Mucosa of rectum (tissue), 2 donors: Measurements from ENCODE around the gene TRIM41.
"Not testable (repeated sequence)": the region's sequence is repeated elsewhere in the genome, so short reads cannot be mapped to it uniquely, and the experiment has no call there.

Experiments
- H3K27ac ChIP-seq, 2 donors: one replicate each; pipeline ENCODE4 v1.7.0; 2013; ENCODE audit warnings: inconsistent platforms in 2 of 2, low read depth in 2 of 2, low read length in 2 of 2
- H3K27me3 ChIP-seq, 2 donors: one replicate each; pipeline ENCODE4 v1.7.0; 2013; ENCODE audit warnings: low read length in 2 of 2; ENCODE audit not compliant: control insufficient read depth in 2 of 2, insufficient read depth in 2 of 2
- H3K36me3 ChIP-seq, 2 donors: one replicate each; pipeline ENCODE4 v1.7.0; 2013; ENCODE audit warnings: low read length in 2 of 2; ENCODE audit not compliant: control insufficient read depth in 2 of 2, insufficient read depth in 2 of 2
- H3K4me1 ChIP-seq, 2 donors: one replicate each; pipeline ENCODE4 v1.7.0; 2013; ENCODE audit warnings: low read length in 2 of 2, mild to moderate bottlenecking in 1 of 2; ENCODE audit not compliant: control insufficient read depth in 2 of 2, insufficient read depth in 2 of 2
- H3K4me3 ChIP-seq, 2 donors: one replicate each; pipeline ENCODE4 v1.7.0; 2013; ENCODE audit warnings: low read length in 2 of 2
- H3K9ac ChIP-seq, 2 donors: one replicate each; pipeline ENCODE4 v1.7.0; 2013; ENCODE audit warnings: low read length in 2 of 2, low read depth in 1 of 2, mild to moderate bottlenecking in 1 of 2
- H3K9me3 ChIP-seq, 2 donors: one replicate each; pipeline ENCODE4 v1.7.0; 2013; ENCODE audit warnings: low read length in 2 of 2; ENCODE audit not compliant: control insufficient read depth in 2 of 2
- donor health status: healthy.
- donor health status: Normal muscosa, but diverticular disease.

TRIM41 gene

GRCh38 chr5:181267907-181268306 lies 44.8 kb downstream of the TRIM41 start:
- not testable (repeated sequence) for H3K27me3 ChIP-seq, H3K36me3 ChIP-seq, H3K9me3 ChIP-seq

GRCh38 chr5:181271081-181271480 lies 48.0 kb downstream of the TRIM41 start:
- Histone ChIP-seq H3K27me3 (no peaks in the 10 kb centered on the region), H3K4me1 (no peaks in the 10 kb centered on the region), H3K9ac (no peak overlapping the region), H3K27ac (no peak overlapping the region), H3K9me3 (no peaks in the 10 kb centered on the region), H3K36me3 (no peaks in the 10 kb centered on the region), H3K4me3 (no peak overlapping the region)

More at GRCh38 chr5:181267907-181268306, 44.8 kb downstream of the TRIM41 start:
- H3K27ac ChIP-seq, H3K4me3 ChIP-seq, H3K4me1 ChIP-seq, H3K9ac ChIP-seq: not testable (repeated sequence)

GRCh38 chr5:181273433-181273744 lies 50.3 kb downstream of the TRIM41 start:
- H3K9me3 ChIP-seq, H3K4me1 ChIP-seq, H3K4me3 ChIP-seq, H3K27me3 ChIP-seq, H3K27ac ChIP-seq, H3K36me3 ChIP-seq, H3K9ac ChIP-seq: not testable (repeated sequence)

GRCh38 chr5:181280251-181280762 lies 57.2 kb downstream of the TRIM41 start:
- no peak overlapping the region for H3K9ac ChIP-seq
- H3K27ac ChIP-seq: no peak overlapping the region
- no peaks in the 10 kb centered on the region for H3K4me1 ChIP-seq
- H3K27me3 ChIP-seq: no peaks in the 10 kb centered on the region
- no peaks in the 10 kb centered on the region for H3K9me3 ChIP-seq
- H3K36me3 ChIP-seq: no peaks in the 10 kb centered on the region
- no peak overlapping the region for H3K4me3 ChIP-seq

- Histone ChIP-seq H3K27me3 (no peaks in the 10 kb centered on the region), H3K9ac (no peak overlapping the region), H3K36me3 (no peaks in the 10 kb centered on the region), H3K9me3 (no peaks in the 10 kb centered on the region), H3K4me3 (no peak overlapping the region), H3K4me1 (no peaks in the 10 kb centered on the region), H3K27ac (no peak overlapping the region)
These were observed 58.2 kb downstream of the TRIM41 start for GRCh38 chr5:181281077-181281983.

- H3K4me1 ChIP-seq: no peaks in the 10 kb centered on the region
- H3K4me3 ChIP-seq: no peak overlapping the region
- H3K36me3 ChIP-seq: no peaks in the 10 kb centered on the region
- no peaks in the 10 kb centered on the region for H3K27me3 ChIP-seq
- no peaks in the 10 kb centered on the region for H3K9me3 ChIP-seq
- H3K9ac ChIP-seq: no peak overlapping the region
- H3K27ac ChIP-seq: no peak overlapping the region
These were observed 58.9 kb downstream of the TRIM41 start for GRCh38 chr5:181281984-181282316.

- H3K27me3 ChIP-seq, H3K36me3 ChIP-seq, H3K4me3 ChIP-seq, H3K9me3 ChIP-seq, H3K27ac ChIP-seq, H3K4me1 ChIP-seq, H3K9ac ChIP-seq: not testable (repeated sequence)
These were observed 59.3 kb downstream of the TRIM41 start for GRCh38 chr5:181282415-181282814.

- Histone ChIP-seq H3K9me3 (no peaks in the 10 kb centered on the region), H3K9ac (no peak overlapping the region), H3K36me3 (no peaks in the 10 kb centered on the region), H3K27me3 (no peaks in the 10 kb centered on the region), H3K4me3 (no peak overlapping the region), H3K4me1 (no peaks in the 10 kb centered on the region), H3K27ac (no peak overlapping the region)
These were observed 59.8 kb downstream of the TRIM41 start for GRCh38 chr5:181282874-181283273.

GRCh38 chr5:181283347-181283746 lies 60.3 kb downstream of the TRIM41 start:
- no peak overlapping the region for H3K4me3 ChIP-seq
- H3K9me3 ChIP-seq: no peaks in the 10 kb centered on the region

GRCh38 chr5:181283841-181284755 lies 61.0 kb downstream of the TRIM41 start:
- H3K9me3 ChIP-seq, H3K9ac ChIP-seq: not testable (repeated sequence)

More at GRCh38 chr5:181283347-181283746, 60.3 kb downstream of the TRIM41 start:
- Histone ChIP-seq H3K9ac (no peak overlapping the region), H3K36me3 (no peaks in the 10 kb centered on the region), H3K4me1 (no peaks in the 10 kb centered on the region), H3K27me3 (no peaks in the 10 kb centered on the region), H3K27ac (no peak overlapping the region)

More at GRCh38 chr5:181283841-181284755, 61.0 kb downstream of the TRIM41 start:
- not testable (repeated sequence) for H3K27ac ChIP-seq, H3K36me3 ChIP-seq, H3K4me3 ChIP-seq, H3K4me1 ChIP-seq, H3K27me3 ChIP-seq
